Measurements from ENCODE around the gene INSYN2A.

The INSYN2A gene

GRCh38 chr10:127168261-127168660 lies 28.1 kb downstream of the INSYN2A start:
- Histone ChIP-seq H3K27me3 (ENCODE audit: insufficient read depth, poor library complexity, severe bottlenecking) (no peaks in the 10 kb centered on the region), H3K27ac (replicated peaks) (no peak overlapping the region), H3K4me3 (replicated peaks; ENCODE audit: insufficient read depth, low read length) (no peak overlapping the region)
- no peak for DNase-seq (ENCODE audit: low read depth in 1 of 2, low spot score in 1 of 2)
- TF ChIP-seq POLR2AphosphoS5 (IDR thresholded peaks at IDR 0.05; ENCODE audit: low read depth) (no peak), REST (IDR thresholded peaks at IDR 0.05; ENCODE audit: insufficient replicate concordance, low read depth) (no peak), GABPA (IDR thresholded peaks at IDR 0.05; ENCODE audit: low read depth) (no peak), SPI1 (IDR thresholded peaks at IDR 0.05; ENCODE audit: borderline replicate concordance, low read depth) (no peak)
- TF ChIP-seq, protein P1, sequence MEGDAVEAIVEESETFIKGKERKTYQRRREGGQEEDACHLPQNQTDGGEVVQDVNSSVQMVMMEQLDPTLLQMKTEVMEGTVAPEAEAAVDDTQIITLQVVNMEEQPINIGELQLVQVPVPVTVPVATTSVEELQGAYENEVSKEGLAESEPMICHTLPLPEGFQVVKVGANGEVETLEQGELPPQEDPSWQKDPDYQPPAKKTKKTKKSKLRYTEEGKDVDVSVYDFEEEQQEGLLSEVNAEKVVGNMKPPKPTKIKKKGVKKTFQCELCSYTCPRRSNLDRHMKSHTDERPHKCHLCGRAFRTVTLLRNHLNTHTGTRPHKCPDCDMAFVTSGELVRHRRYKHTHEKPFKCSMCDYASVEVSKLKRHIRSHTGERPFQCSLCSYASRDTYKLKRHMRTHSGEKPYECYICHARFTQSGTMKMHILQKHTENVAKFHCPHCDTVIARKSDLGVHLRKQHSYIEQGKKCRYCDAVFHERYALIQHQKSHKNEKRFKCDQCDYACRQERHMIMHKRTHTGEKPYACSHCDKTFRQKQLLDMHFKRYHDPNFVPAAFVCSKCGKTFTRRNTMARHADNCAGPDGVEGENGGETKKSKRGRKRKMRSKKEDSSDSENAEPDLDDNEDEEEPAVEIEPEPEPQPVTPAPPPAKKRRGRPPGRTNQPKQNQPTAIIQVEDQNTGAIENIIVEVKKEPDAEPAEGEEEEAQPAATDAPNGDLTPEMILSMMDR (IDR thresholded peaks at IDR 0.05; ENCODE audit: insufficient read depth, low read length), result no peak

- no peak overlapping the region for H3K27ac ChIP-seq (replicated peaks)
- TF ChIP-seq, protein P1 (IDR thresholded peaks at IDR 0.05; ENCODE audit: insufficient read depth, low read length), result no peak
- TF ChIP-seq GABPA (IDR thresholded peaks at IDR 0.05; ENCODE audit: low read depth), result no peak
- TF ChIP-seq REST (IDR thresholded peaks at IDR 0.05; ENCODE audit: insufficient replicate concordance, low read depth), result no peak
- no peak for TF ChIP-seq SPI1 (IDR thresholded peaks at IDR 0.05; ENCODE audit: borderline replicate concordance, low read depth)
- TF ChIP-seq POLR2AphosphoS5 (IDR thresholded peaks at IDR 0.05; ENCODE audit: low read depth), result no peak
- DNase-seq (ENCODE audit: low read depth in 1 of 2, low spot score in 1 of 2), result no peak
- no peak overlapping the region for H3K4me3 ChIP-seq (replicated peaks; ENCODE audit: insufficient read depth, low read length)
- no peaks in the 10 kb centered on the region for H3K27me3 ChIP-seq (ENCODE audit: insufficient read depth, poor library complexity, severe bottlenecking)
Observed at GRCh38 chr10:127162841-127163240, 33.5 kb downstream of the INSYN2A start.

GRCh38 chr10:127161482-127161881 lies 34.9 kb downstream of the INSYN2A start:
- no peak overlapping the region for H3K27ac ChIP-seq (replicated peaks)
- no peak for TF ChIP-seq POLR2AphosphoS5 (IDR thresholded peaks at IDR 0.05; ENCODE audit: low read depth)
- TF ChIP-seq, protein P1 (IDR thresholded peaks at IDR 0.05; ENCODE audit: insufficient read depth, low read length), result no peak
- no peak for TF ChIP-seq SPI1 (IDR thresholded peaks at IDR 0.05; ENCODE audit: borderline replicate concordance, low read depth)
- TF ChIP-seq GABPA (IDR thresholded peaks at IDR 0.05; ENCODE audit: low read depth), result no peak
- no peak for TF ChIP-seq REST (IDR thresholded peaks at IDR 0.05; ENCODE audit: insufficient replicate concordance, low read depth)
- no peak for DNase-seq (ENCODE audit: low read depth in 1 of 2, low spot score in 1 of 2)
- no peak overlapping the region for H3K4me3 ChIP-seq (replicated peaks; ENCODE audit: insufficient read depth, low read length)
- H3K27me3 ChIP-seq (ENCODE audit: insufficient read depth, poor library complexity, severe bottlenecking), result no peaks in the 10 kb centered on the region
